ENCODE data around the gene DOCK10.

Gene DOCK10

DNA sequence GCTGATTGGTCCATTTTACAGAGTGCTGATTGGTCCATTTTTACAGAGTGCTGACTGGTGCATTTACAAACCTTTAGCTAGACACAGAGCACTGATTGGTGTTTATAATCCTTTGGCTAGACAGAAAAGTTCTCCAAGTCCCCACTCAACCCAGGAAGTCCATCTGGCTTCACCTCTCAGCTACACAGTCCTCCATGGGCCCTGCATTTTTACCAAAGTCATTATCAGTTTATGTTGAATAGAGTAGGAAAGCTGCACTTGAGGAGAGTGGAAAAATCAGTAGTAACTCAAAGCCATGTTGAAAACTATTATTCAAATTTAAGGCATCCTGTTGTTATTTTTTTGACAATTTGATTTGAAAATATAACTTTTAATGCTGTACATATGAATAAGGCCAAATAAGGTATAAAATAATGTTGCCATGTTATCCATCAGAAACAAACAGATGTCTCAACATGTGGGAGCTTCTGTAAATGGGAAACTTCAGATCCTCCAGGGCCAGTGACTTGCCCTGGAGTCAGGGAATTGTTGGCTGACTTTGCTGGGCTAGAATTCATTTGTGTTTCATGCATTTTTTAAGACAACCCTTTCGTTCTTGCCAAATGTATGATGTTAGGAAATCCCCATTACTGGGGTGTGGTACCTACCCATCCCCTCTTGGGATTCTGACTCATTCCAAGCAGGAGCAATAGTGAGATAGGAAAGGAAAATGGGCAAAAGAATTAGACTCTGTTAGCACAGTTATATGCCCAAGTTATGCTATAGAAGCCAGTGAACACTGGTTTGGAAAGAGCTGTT lies 288.3 kb downstream of the DOCK10 start:
- DNase-seq: no peak

DNA sequence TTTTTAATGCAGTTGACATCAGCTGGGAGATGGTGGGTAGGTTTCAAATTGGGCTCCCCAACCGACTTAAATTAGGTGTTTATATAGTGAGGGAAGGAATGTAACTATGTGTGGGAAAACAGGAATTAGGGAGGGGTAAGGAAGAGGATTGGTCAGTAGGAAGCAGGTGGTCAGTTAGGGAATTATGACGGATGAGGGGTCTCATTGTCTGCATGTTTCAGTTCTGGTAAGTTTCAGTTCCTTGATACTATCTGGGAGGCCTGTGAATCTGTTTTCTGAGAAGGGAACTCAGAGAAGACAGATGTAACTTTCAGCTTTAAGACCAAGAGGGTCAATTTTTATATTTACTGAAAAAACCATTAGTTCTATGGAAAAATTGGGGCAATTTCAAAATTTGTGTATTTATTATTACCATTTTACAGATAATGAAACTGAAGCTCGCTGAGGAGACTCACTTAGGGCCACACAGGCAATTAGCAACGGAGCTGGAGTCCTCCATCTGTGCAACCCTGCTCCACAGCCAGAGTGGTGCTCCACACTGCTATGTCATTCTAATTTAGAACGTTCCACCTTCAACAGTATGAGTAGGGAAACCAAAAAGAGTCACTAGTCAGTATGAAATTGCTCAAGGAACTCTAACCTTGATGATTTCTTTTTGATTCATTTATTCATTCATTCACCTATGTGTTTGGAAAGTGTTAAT lies 290.1 kb downstream of the DOCK10 start:
- no peak for DNase-seq

DNA sequence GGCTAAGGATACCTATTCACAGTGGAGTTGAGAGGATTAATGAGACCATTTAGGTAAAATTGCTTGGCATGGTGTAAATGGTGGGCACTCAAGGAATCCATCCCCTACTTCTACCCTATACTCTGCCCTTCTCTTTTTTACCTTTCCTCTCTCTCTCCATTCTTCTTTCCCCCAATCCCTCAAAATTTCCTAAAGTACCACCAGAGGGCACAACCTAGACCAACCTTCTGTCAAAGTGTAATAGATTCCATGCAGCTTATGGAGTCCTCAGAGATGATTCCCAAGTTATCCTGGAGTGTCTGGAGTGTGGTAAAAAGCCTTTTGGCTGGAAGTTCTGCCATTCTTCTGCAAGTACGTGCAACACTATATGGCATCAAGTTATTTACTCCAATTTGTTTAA lies 293.1 kb downstream of the DOCK10 start:
- no peak for DNase-seq

GRCh38 chr2:224747765-224748164 lies 294.5 kb downstream of the DOCK10 start:
- DNase-seq: no peak

- DNase-seq: no peak
These were observed 306.0 kb downstream of the DOCK10 start for GRCh38 chr2:224736227-224736626.

- DNase-seq: no peak
These were observed 307.3 kb downstream of the DOCK10 start for GRCh38 chr2:224734949-224735348.

DNA sequence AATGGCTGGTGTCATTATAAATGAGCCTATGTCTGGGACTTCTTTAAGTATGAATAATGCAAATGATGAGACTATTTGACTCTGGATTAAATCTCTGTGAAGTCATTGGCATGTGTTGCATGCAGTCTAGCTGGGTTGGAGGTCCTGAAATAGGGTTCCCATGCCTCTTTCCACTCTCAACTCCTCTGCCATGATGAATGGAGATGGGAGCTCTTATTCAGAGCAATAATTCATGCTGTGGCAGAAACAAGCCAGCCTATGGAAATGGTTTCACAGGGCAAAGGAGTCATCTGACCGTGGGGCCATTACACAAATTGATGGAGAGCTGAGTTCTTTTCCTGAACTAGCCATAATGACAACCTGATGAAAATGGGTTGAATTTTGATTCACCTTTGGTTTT lies 310.6 kb downstream of the DOCK10 start:
- DNase-seq: no peak

DNA sequence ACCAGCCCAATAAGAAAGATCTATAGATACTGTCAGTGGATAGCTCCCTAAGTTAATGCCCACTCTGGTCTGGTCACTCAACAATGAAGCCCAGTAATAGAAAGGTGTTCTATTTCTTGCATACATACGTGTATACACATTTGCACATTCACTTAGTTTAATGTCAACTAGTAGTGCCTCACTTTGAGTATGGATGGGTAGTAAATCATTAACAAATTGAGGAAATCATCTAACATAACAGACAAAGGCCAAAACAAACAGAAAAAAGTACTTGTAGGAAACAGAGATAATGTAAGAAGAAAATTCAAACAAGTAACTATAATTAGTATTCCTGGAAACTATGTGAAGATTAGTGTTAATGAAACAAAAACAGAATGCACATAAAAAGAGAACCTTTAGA lies 312.8 kb downstream of the DOCK10 start:
- no peak for DNase-seq

- DNase-seq: no peak
These were observed 317.9 kb downstream of the DOCK10 start for GRCh38 chr2:224724331-224724730.

- DNase-seq: no peak
These were observed 318.6 kb downstream of the DOCK10 start for GRCh38 chr2:224723586-224724217.

DNA sequence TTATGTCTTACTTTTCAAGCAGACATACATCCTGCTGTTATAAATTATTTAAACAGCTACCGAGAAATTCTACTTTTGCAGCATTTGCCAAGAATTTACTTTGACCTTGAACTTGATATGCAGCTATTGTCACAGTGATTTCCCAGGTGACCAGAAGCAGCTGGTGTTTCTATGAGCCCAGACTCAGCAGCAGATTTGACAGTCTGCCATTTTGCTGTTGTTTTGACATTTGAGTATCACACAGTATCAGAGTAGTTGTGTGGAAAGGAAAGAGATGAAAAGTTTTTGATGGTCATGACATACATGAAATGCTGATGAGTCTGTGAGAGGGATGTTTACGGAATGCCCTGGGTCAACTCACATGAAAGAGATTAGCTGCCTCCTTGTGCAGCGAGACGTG lies 319.5 kb downstream of the DOCK10 start:
- DNase-seq: no peak

GRCh38 chr2:224722250-224722649 lies 320.0 kb downstream of the DOCK10 start:
- no peak for DNase-seq

GRCh38 chr2:224716921-224717320 lies 325.3 kb downstream of the DOCK10 start:
- DNase-seq: no peak

GRCh38 chr2:224716201-224716600 lies 326.1 kb downstream of the DOCK10 start, which contains the start of gene CCDC195:
TSS of gene CCDC195 (minus strand) at chr2:224716365. CDS start at chr2:224716365, 0 bp downstream.
- DNase-seq: no peak
